ENCODE measurements around the gene MCL1.

Gene MCL1

GRCh38 chr1:150536836-150537731 is 42.3 kb downstream of the MCL1 start:
- no peak for DNase-seq

DNA sequence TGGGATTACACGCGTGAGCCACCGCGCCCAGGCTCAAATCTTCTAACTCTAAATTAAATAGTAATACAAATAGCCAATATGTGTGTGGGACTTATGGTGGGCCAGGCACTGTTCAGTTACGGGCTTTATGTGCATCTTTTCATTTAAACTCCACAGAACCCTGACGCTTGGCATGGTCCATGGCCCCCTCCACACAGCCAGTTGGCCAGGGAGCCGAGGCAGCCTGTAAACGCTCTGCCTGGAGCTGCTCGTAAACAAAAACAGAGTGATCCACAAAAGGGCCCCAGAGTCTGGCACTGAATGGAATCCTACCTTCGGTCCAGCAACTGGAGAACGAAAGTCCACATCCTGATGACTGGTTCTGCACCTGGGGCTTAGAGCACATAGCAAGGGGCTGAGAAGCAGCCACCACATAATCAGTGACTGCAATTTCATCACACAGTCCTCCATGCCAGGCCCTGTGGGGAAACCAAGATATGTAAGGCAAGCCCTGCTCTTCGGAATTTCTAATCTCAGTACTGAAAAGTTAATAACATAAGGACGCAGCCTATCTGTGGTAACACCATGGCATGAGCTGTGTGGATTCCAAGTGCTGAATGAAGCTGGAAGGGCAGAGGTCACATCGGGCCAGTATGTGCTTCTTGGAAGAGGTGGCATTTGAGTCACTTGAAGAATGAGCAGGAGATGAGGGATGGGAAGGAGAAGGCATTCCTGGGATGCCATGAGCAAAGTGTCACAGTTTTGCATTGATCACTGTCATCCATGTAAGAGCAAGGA is 43.7 kb downstream of the MCL1 start:
- DNase-seq: no peak

GRCh38 chr1:150534002-150534401 is 45.4 kb downstream of the MCL1 start:
- DNase-seq: no peak

DNA sequence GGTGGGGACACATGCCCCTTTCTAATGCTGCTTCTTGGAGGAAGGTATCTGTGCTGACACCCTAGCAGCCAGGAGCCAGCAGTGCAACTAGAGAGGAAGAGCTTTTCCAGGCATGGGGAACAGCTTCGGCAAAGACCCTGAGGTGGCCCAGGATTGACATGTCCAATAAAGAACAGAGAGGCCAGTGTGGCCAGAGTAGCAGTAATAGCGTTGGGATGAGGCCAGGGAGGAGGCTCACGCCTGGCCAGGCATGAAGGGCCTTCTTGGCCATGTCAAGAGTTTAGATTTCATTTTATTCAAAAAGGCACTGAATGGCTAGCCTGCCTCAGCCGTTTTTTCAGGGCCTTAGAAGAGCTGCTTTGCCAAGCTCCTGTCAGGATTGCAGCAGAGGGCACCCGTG is 46.5 kb downstream of the MCL1 start:
- DNase-seq: no peak

GRCh38 chr1:150530491-150531159 is 48.8 kb downstream of the MCL1 start:
- no peak for DNase-seq

GRCh38 chr1:150529017-150529416 is 50.4 kb downstream of the MCL1 start:
- no peak for DNase-seq

- DNase-seq: no peak
Observed at GRCh38 chr1:150528196-150528595, 51.2 kb downstream of the MCL1 start.

- DNase-seq: no peak
Observed at GRCh38 chr1:150525348-150525747, 54.1 kb downstream of the MCL1 start.

Data from stimulated activated naive CD4-positive, alpha-beta T cell (primary cell).